Smooth muscle cell (in vitro differentiated cells): ENCODE measurements around the gene NEDD4L. TPM values are rescaled to one million over a fixed set of nuclear protein-coding genes. Genes with fewer than 3 reads are reported as not detected.

ENCODE experiments used
- DNase-seq: peaks from one replicate; lab custom pipeline; 2025; ENCODE audit not compliant: unreplicated experiment; lab: John Stamatoyannopoulos, UW
- H2AFZ ChIP-seq: fragments of 200-600 bp; sonication (generic); 2 replicates; pipeline ENCODE4 v1.6.0; 2016; ENCODE audit warnings: antibody characterized with exemption, low read depth, mild to moderate bottlenecking
- H3F3A ChIP-seq: fragments of 200-600 bp; sonication (generic); 2 replicates; pipeline ENCODE4 v1.6.0; 2017; ENCODE audit warnings: antibody characterized with exemption, low read depth
- H3K27ac ChIP-seq: fragments of 200-600 bp; sonication (generic); 2 replicates; pipeline ENCODE4 v1.5.1; 2016; ENCODE audit warnings: low read depth, mild to moderate bottlenecking
- H3K27me3 ChIP-seq: fragments of 200-600 bp; sonication (generic); 2 replicates; pipeline ENCODE4 v1.6.1; 2016; ENCODE audit warnings: low read depth, mild to moderate bottlenecking
- H3K36me3 ChIP-seq: fragments of 200-600 bp; sonication (generic); 2 replicates; pipeline ENCODE4 v1.5.1; 2016; ENCODE audit warnings: low read depth
- H3K4me1 ChIP-seq: fragments of 200-600 bp; sonication (generic); 2 replicates; pipeline ENCODE4 v1.5.1; 2016; ENCODE audit warnings: low read depth
- H3K4me2 ChIP-seq: fragments of 200-600 bp; sonication (generic); 2 replicates; pipeline ENCODE4 v1.6.0; 2016; ENCODE audit warnings: mild to moderate bottlenecking
- H3K4me3 ChIP-seq: fragments of 200-600 bp; sonication (generic); 2 replicates; pipeline ENCODE4 v1.5.1; 2016; ENCODE audit warnings: mild to moderate bottlenecking
- H3K79me2 ChIP-seq: fragments of 200-600 bp; sonication (generic); 2 replicates; pipeline ENCODE4 v1.6.0; 2016; ENCODE audit warnings: low read depth, mild to moderate bottlenecking
- H3K9ac ChIP-seq: fragments of 200-600 bp; sonication (generic); 2 replicates; pipeline ENCODE4 v1.6.0; 2016; ENCODE audit warnings: low read depth
- H3K9me3 ChIP-seq: fragments of 200-600 bp; sonication (generic); replicated peaks from 2 replicates; pipeline ENCODE4 v1.5.1; 2016; ENCODE audit warnings: low read depth
- H4K20me1 ChIP-seq: fragments of 200-600 bp; sonication (generic); 2 replicates; pipeline ENCODE4 v1.6.0; 2016; ENCODE audit warnings: low read depth
- CTCF ChIP-seq: fragments of 200-600 bp; sonication (generic); IDR thresholded peaks from 2 replicates; pipeline ENCODE4 v1.5.1; 2017; ENCODE audit warnings: borderline replicate concordance, mild to moderate bottlenecking, antibody characterized with exemption; ENCODE audit not compliant: insufficient read depth, poor library complexity, severe bottlenecking
- WGBS: methylation state at CpG from one replicate; pipeline ENCODE4 v1.1.7; 2016; ENCODE audit warnings: low lambda C conversion rate; 5-methylcytosine and 5-hydroxymethylcytosine counted together
- polyA plus RNA-seq: library from polyadenylated mRNA; unstranded; fragments of >200 nt; fragmentation: Nextera tagmentation; extraction: Ambion mirVana; gene quantifications from 2 replicates; pipeline ENCODE4 v1.2.1, GENCODE V29; 2016
- total RNA-seq: library from RNA; depleted of rRNA; stranded (reverse); fragments of >200 nt; gene quantifications from 2 replicates; pipeline ENCODE4 v1.2.3, GENCODE V29; 2014

NEDD4L gene
- total and polyA plus RNA-seq, 2 experiments from 2014 or later = 8.7 to 41.3 TPM

DNA sequence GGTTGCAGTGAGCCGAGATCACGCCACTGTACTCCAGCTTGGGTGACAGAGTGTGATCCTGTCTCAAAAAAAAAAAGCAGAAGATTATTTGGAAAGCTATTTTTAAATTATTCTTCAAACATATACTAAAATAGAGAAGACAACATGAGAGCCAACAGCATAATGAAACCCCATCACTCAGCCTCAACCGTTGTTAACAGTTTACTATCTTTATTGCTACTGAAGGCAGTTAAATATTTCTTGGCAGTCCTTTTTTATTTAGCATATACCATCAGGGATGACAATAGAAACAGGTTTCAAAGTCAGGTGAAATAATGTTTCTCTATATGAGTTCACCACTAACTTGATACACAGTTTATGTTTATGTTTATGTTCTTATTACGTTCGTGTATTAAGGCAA lies 157.2 kb downstream of the NEDD4L start:
- no peaks in the 10 kb centered on the region for H3K79me2 ChIP-seq
- no peak for TF ChIP-seq CTCF
- no peak overlapping the region for H3K4me3 ChIP-seq
- H2AFZ ChIP-seq = no peak overlapping the region
- H3K9ac ChIP-seq = no peak overlapping the region
- 93% methylated on average over 5 of the region's 5 CpGs for WGBS
- H3K9me3 ChIP-seq = no peaks in the 10 kb centered on the region
- H3K4me1 ChIP-seq = no peaks in the 10 kb centered on the region
- no peak overlapping the region for H3K27ac ChIP-seq
- peaks cover 2% of the 10 kb centered on the region for H3K27me3 ChIP-seq
- H3K36me3 ChIP-seq = no peaks in the 10 kb centered on the region
- H3K4me2 ChIP-seq = no peak overlapping the region
- no peak for DNase-seq
- H3F3A ChIP-seq = no peaks in the 10 kb centered on the region
- H4K20me1 ChIP-seq = no peaks in the 10 kb centered on the region

GRCh38 chr18:58201733-58202730 lies 158.0 kb downstream of the NEDD4L start:
- no peak for DNase-seq
- no peaks in the 10 kb centered on the region for H3K79me2 ChIP-seq
- H3K36me3 ChIP-seq = no peaks in the 10 kb centered on the region
- no peaks in the 10 kb centered on the region for H4K20me1 ChIP-seq
- no peak overlapping the region for H3K4me2 ChIP-seq
- no peak overlapping the region for H3K4me3 ChIP-seq
- H3K9ac ChIP-seq = no peak overlapping the region
- no peak for TF ChIP-seq CTCF
- H3F3A ChIP-seq = no peaks in the 10 kb centered on the region
- no peak overlapping the region for H2AFZ ChIP-seq
- H3K27ac ChIP-seq = no peak overlapping the region
- H3K9me3 ChIP-seq = no peaks in the 10 kb centered on the region
- no peaks in the 10 kb centered on the region for H3K27me3 ChIP-seq
- H3K4me1 ChIP-seq = no peaks in the 10 kb centered on the region
- WGBS = 67% methylated on average over 11 of the region's 11 CpGs

- 95% methylated on average over 3 of the region's 3 CpGs for WGBS
- peak overlapping the region; percentile 42 for H3K4me2 ChIP-seq
- no peaks in the 10 kb centered on the region for H4K20me1 ChIP-seq
Measured at GRCh38 chr18:58204776-58205442, 160.9 kb downstream of the NEDD4L start.

More at GRCh38 chr18:58204776-58205442, 160.9 kb downstream of the NEDD4L start:
- no peaks in the 10 kb centered on the region for H3F3A ChIP-seq
- H3K27me3 ChIP-seq = no peaks in the 10 kb centered on the region
- H3K27ac ChIP-seq = no peak overlapping the region
- no peak overlapping the region for H2AFZ ChIP-seq
- no peaks in the 10 kb centered on the region for H3K9me3 ChIP-seq
- no peak overlapping the region for H3K4me3 ChIP-seq
- no peaks in the 10 kb centered on the region for H3K4me1 ChIP-seq
- H3K9ac ChIP-seq = no peak overlapping the region
- DNase-seq = no peak
- H3K79me2 ChIP-seq = no peaks in the 10 kb centered on the region
- TF ChIP-seq CTCF = no peak
- H3K36me3 ChIP-seq = no peaks in the 10 kb centered on the region
